ENCODE results near the gene KRT36. TPM values are rescaled to one million over a fixed set of nuclear protein-coding genes. Genes with fewer than 3 reads are reported as not detected.

The KRT36 gene
- total RNA-seq, 1 donor from 2014 or later, result not detected

DNA sequence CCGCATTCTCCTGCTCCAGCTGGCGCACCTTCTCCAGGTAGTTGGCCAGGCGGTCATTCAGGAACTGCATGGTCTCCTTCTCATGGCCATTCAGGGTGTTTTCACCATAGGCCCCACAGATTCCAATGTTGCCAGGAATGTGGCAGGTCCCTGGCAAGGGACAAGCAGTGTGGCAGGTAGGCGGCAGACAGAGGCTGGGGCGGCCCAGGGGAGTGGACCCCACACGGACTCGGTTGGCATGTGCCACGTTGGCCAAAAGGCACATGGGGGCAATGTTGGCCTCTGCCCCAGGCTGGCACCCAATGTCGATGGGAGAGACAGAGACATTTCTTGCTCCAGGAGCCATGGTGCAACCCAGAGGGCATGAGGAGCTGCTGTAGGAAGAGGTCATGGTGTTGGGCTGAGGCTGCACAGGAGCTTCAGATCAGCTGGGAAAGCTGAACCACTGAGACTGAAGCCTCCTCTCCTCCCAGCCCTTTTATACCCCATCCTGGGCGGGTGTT is 49.1 kb downstream of the KRT36 start, which contains the start of gene KRT38:
KRT38 (minus strand) TSS at position 453 of the 503 bp plus-strand sequence; CDS start at position 391, 62 bp downstream.
- DNase-seq (ENCODE audit: low spot score), result no peak

GRCh38 chr17:41439375-41439774 is 50.3 kb downstream of the KRT36 start:
- no peak for DNase-seq (ENCODE audit: low spot score)

- DNase-seq (ENCODE audit: low spot score), result no peak
Measured at GRCh38 chr17:41437769-41438168, 51.9 kb downstream of the KRT36 start.

- DNase-seq (ENCODE audit: low spot score), result no peak
Measured at GRCh38 chr17:41437254-41437653, 52.5 kb downstream of the KRT36 start.

Other genes with a start within 250 kb of the KRT36 start
- gene KRTAP9-4, start 240.2 kb downstream of the KRT36 start, total RNA-seq, result not detected
- gene KRTAP9-9, start 234.5 kb downstream of the KRT36 start, total RNA-seq, result not detected
- gene KRTAP9-6, start 224.5 kb downstream of the KRT36 start, total RNA-seq, result not detected
- gene KRTAP9-7, start 214.2 kb downstream of the KRT36 start, total RNA-seq, result not detected
- not detected for gene KRTAP29-1, start 187.1 kb downstream of the KRT36 start, total RNA-seq
- gene KRTAP16-1, start 180.6 kb downstream of the KRT36 start, total RNA-seq, result not detected
- gene KRTAP17-1, start 174.2 kb downstream of the KRT36 start, total RNA-seq, result not detected
- not detected for gene KRT33A, start 139.1 kb downstream of the KRT36 start, total RNA-seq
- not detected for gene KRT33B, start 120.1 kb downstream of the KRT36 start, total RNA-seq
- not detected for gene KRT34, start 107.6 kb downstream of the KRT36 start, total RNA-seq
- not detected for gene KRT31, start 92.3 kb downstream of the KRT36 start, total RNA-seq
- gene KRT37, start 65.3 kb downstream of the KRT36 start, total RNA-seq, result not detected
- not detected for gene KRT38, start 48.9 kb downstream of the KRT36 start, total RNA-seq
- not detected for gene KRT32, start 22.5 kb downstream of the KRT36 start, total RNA-seq
- gene KRT35, start 8.8 kb downstream of the KRT36 start, total RNA-seq, result not detected
- gene KRT13, start 15.7 kb upstream of the KRT36 start, total RNA-seq, result 0.40 TPM
- gene KRT15, start 29.0 kb upstream of the KRT36 start, total RNA-seq, result 5.6 TPM
- 1,522 TPM for gene KRT19, start 38.4 kb upstream of the KRT36 start, total RNA-seq
- not detected for gene KRT9, start 82.1 kb upstream of the KRT36 start, total RNA-seq
- gene KRT14, start 97.0 kb upstream of the KRT36 start, total RNA-seq, result 0.20 TPM
- gene KRT16, start 122.9 kb upstream of the KRT36 start, total RNA-seq, result not detected
- gene KRT17, start 134.7 kb upstream of the KRT36 start, total RNA-seq, result not detected
- 723 TPM for gene EIF1, start 199.0 kb upstream of the KRT36 start, total RNA-seq
- not detected for gene GAST, start 222.4 kb upstream of the KRT36 start, total RNA-seq
- 1.9 TPM for gene HAP1, start 244.7 kb upstream of the KRT36 start, total RNA-seq

Measured in mucosa of gallbladder (tissue), 1 donor.